DND-41 (cell line): ENCODE data around the gene RNF26.

Experiments
- CTCF ChIP-seq: IDR thresholded peaks from 2 replicates; pipeline ENCODE4 v1.5.1; 2012; ENCODE audit warnings: borderline replicate concordance, low read length, moderate library complexity, mild to moderate bottlenecking; ENCODE audit not compliant: poor library complexity, severe bottlenecking; ENCODE audit errors: extremely low read depth
- EZH2 ChIP-seq: IDR thresholded peaks from 3 replicates; pipeline ENCODE4 v1.6.1; 2012; ENCODE audit warnings: borderline replicate concordance, low read depth, mild to moderate bottlenecking, moderate library complexity, low read length, inconsistent platforms; ENCODE audit not compliant: severe bottlenecking

- TF ChIP-seq CTCF (no peak), EZH2 (no peak)
Measured at GRCh38 chr11:119343726-119344125, 9.4 kb downstream of the RNF26 start.
